Parathyroid adenoma (tissue), 2 donors: ENCODE results near the gene LASP1.
"Not testable (repeated sequence)": the region's sequence is repeated elsewhere in the genome, so short reads cannot be mapped to it uniquely, and the experiment has no call there.

Source experiments
- H2AFZ ChIP-seq: fragments of 300-600 bp; sonication (generic); one replicate; pipeline ENCODE4 v1.7.0; 2017; ENCODE audit warnings: antibody characterized with exemption, mild to moderate bottlenecking
- H3K27ac ChIP-seq: fragments of 300-600 bp; sonication (generic); one replicate; pipeline ENCODE4 v1.7.0; 2017
- H3K27me3 ChIP-seq: fragments of 300-600 bp; sonication (generic); one replicate; pipeline ENCODE4 v1.7.0; 2017; ENCODE audit warnings: low read length; ENCODE audit not compliant: control insufficient read depth, insufficient read depth
- H3K36me3 ChIP-seq: fragments of 300-600 bp; sonication (generic); one replicate; pipeline ENCODE4 v1.7.0; 2017; ENCODE audit warnings: low read length; ENCODE audit not compliant: control insufficient read depth, insufficient read depth
- H3K4me1 ChIP-seq: fragments of 300-600 bp; sonication (generic); one replicate; pipeline ENCODE4 v1.7.0; 2017; ENCODE audit warnings: control low read depth
- H3K4me2 ChIP-seq: fragments of 300-600 bp; sonication (generic); one replicate; pipeline ENCODE4 v1.7.0; 2017; ENCODE audit warnings: low read length
- H3K4me3 ChIP-seq: fragments of 300-600 bp; sonication (generic); one replicate; pipeline ENCODE4 v1.7.0; 2017; ENCODE audit warnings: low read depth, low read length
- H3K79me2 ChIP-seq: fragments of 300-600 bp; sonication (generic); one replicate; pipeline ENCODE4 v1.7.0; 2017; ENCODE audit warnings: control low read depth
- H3K9ac ChIP-seq: fragments of 300-600 bp; sonication (generic); one replicate; pipeline ENCODE4 v1.7.0; 2017; ENCODE audit warnings: mild to moderate bottlenecking
- H3K9me3 ChIP-seq: fragments of 300-600 bp; sonication (generic); one replicate; pipeline ENCODE4 v1.7.0; 2017; ENCODE audit warnings: low read length; ENCODE audit not compliant: control insufficient read depth
- CTCF ChIP-seq: fragments of 300-600 bp; sonication (generic); IDR thresholded peaks from one replicate; pipeline ENCODE4 v1.7.0; 2017; ENCODE audit warnings: antibody characterized with exemption, mild to moderate bottlenecking
- donor health status: primary hyperparathyroidism.

The LASP1 gene

DNA sequence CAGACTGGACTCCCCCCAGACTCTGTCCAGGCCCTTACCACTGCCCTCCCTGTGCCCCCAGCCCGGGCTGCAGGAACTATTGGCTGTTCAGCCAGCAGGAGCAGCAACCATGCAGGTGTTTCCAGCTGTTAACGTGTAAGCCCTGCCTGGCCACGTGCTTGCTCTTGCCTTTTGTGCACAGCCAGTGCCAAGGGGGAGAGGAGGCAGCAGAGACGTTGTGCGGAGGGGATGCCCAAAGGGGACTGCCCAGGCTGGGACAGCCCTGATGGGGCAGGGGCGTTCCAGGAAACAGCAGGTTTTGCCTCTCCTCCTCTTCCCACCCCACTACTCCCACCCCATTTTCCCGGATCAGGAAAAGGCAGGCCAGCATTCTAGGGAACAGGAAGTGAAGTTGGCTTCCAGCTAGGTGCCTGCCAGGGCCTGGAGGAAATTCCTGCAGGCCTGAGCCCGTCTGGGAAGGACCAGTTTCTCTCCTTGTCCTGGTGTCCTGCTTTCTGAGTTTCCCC lies 38.9 kb downstream of the LASP1 start:
- H3K36me3 ChIP-seq, result no peaks in the 10 kb centered on the region
- no peak overlapping the region for H3K9ac ChIP-seq
- H3K9me3 ChIP-seq, result no peaks in the 10 kb centered on the region
- no peak for TF ChIP-seq CTCF
- H3K27ac ChIP-seq, result peak overlapping the region; percentile 42
- H3K4me3 ChIP-seq, result no peak overlapping the region
- H3K79me2 ChIP-seq, result peaks cover 13% of the 10 kb centered on the region
- no peak overlapping the region for H2AFZ ChIP-seq
- no peaks in the 10 kb centered on the region for H3K27me3 ChIP-seq
- no peak overlapping the region for H3K4me2 ChIP-seq
- H3K4me1 ChIP-seq, result no peaks in the 10 kb centered on the region

GRCh38 chr17:38910325-38910724 lies 40.5 kb downstream of the LASP1 start:
- no peak for TF ChIP-seq CTCF
- H3K4me1 ChIP-seq, result peaks cover 3% of the 10 kb centered on the region
- H3K9ac ChIP-seq, result no peak overlapping the region
- no peaks in the 10 kb centered on the region for H3K36me3 ChIP-seq
- H3K79me2 ChIP-seq, result peaks cover 11% of the 10 kb centered on the region
- no peak overlapping the region for H3K4me3 ChIP-seq
- H3K9me3 ChIP-seq, result no peaks in the 10 kb centered on the region
- no peak overlapping the region for H3K27ac ChIP-seq
- no peaks in the 10 kb centered on the region for H3K27me3 ChIP-seq
- H3K4me2 ChIP-seq, result no peak overlapping the region
- H2AFZ ChIP-seq, result no peak overlapping the region

DNA sequence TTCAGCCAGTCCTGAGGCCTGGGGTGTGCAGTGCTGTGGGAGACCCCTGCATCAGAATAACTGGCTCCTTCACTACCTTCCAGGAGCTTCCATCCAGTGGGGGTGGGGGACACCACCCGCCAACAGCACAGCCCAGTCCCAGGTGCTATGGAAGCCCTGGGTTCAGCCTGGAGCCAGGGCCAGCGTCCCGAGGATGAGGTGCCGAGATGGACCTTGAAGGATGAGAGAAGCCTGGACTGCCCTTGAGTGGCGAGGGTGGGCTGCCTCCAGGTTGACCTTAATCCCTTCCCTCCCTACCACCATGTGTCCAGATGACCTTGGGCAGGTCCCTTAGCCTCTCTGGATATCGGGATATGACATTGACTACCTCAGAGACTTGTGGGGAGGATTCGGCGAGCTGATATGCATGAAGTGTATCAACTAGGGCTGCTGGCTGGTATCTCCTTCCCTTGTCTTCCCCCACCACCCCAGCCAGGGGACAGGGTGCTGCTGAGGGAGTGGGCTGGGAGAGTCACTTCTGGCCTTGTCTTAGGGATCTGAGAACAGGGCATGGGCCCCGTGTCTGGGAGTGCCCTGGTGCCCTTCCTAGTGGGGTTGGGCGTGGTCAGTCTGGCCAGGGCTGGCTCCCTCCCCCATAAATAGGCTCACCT lies 41.3 kb downstream of the LASP1 start:
- no peak overlapping the region for H2AFZ ChIP-seq
- H3K36me3 ChIP-seq, result no peaks in the 10 kb centered on the region
- peaks cover 7% of the 10 kb centered on the region for H3K4me1 ChIP-seq
- H3K79me2 ChIP-seq, result peaks cover 11% of the 10 kb centered on the region
- no peak overlapping the region for H3K4me3 ChIP-seq
- no peak overlapping the region for H3K9ac ChIP-seq
- H3K4me2 ChIP-seq, result no peak overlapping the region
- TF ChIP-seq CTCF, result no peak
- no peaks in the 10 kb centered on the region for H3K9me3 ChIP-seq
- no peaks in the 10 kb centered on the region for H3K27me3 ChIP-seq
- no peak overlapping the region for H3K27ac ChIP-seq

- H3K4me1 ChIP-seq, result not testable (repeated sequence)
Measured at GRCh38 chr17:38911731-38912081, 41.8 kb downstream of the LASP1 start.

DNA sequence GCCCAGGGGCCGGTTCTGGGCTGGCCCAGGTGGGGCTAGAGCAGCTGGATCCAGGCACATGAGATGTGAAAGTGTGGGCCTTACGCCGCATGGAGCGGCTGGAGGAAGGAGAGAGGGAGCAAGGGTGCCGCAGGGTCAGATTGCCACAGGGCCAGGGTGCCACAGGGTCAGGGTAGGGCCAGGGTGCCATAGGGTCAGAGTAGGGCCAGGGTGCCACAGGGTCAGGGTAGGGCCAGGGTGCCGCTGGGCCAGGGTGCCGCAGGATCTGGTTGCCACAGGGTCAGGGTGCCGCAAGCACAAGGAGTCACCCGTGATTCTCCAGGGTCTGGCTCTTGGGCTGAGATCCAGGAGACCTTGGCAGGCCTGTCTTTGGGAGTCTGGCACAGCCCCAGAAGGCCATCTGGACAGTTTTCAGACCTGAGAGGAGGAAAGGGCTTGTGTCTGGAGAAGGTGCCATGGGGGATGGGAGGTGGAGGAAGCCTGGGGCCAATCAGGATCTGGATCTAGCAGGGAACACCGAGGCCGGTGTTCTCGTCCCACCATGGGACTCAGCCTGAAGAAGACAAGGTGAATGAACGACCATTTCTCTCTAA lies 42.5 kb downstream of the LASP1 start:
- Histone ChIP-seq H3K4me3 (no peak overlapping the region), H3K27me3 (no peaks in the 10 kb centered on the region), H3K4me2 (no peak overlapping the region), H3K27ac (no peak overlapping the region), H2AFZ (no peak overlapping the region), H3K36me3 (no peaks in the 10 kb centered on the region), H3K9ac (no peak overlapping the region), H3K4me1 (peaks cover 7% of the 10 kb centered on the region), H3K79me2 (peaks cover 6% of the 10 kb centered on the region), H3K9me3 (no peaks in the 10 kb centered on the region)
- TF ChIP-seq CTCF, result no peak

More at GRCh38 chr17:38911731-38912081, 41.8 kb downstream of the LASP1 start:
- not testable (repeated sequence) for H2AFZ ChIP-seq, H3K4me3 ChIP-seq, H3K9ac ChIP-seq, H3K27ac ChIP-seq, H3K27me3 ChIP-seq, H3K9me3 ChIP-seq, H3K79me2 ChIP-seq, H3K36me3 ChIP-seq, H3K4me2 ChIP-seq
